ENCODE data around the gene NCF1.
"Not testable (repeated sequence)": the region's sequence is repeated elsewhere in the genome, so short reads cannot be mapped to it uniquely, and the experiment has no call there.

- not testable (repeated sequence) for TF ChIP-seq CTCF, POLR2A (IDR thresholded peaks at IDR 0.05)
Observed at GRCh38 chr7:74798644-74799043, 24.8 kb downstream of the NCF1 start.

All from tibial nerve (tissue), 3 donors.